Smooth muscle cell of the coronary artery (primary cell): ENCODE data around the gene SMCP. TPM values are rescaled to one million over a fixed set of nuclear protein-coding genes. Genes with fewer than 3 reads are reported as not detected.

Source experiments
- total RNA-seq: library from RNA; depleted of rRNA; stranded (reverse); fragments of >200 nt; gene quantifications from 2 replicates; pipeline ENCODE4 v1.2.3, GENCODE V29; 2014; ENCODE audit warnings: low replicate concordance

The SMCP gene, protein sequence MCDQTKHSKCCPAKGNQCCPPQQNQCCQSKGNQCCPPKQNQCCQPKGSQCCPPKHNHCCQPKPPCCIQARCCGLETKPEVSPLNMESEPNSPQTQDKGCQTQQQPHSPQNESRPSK
- 0.35 TPM in 1 of 2 replicates, not detected in the other for total RNA-seq

DNA sequence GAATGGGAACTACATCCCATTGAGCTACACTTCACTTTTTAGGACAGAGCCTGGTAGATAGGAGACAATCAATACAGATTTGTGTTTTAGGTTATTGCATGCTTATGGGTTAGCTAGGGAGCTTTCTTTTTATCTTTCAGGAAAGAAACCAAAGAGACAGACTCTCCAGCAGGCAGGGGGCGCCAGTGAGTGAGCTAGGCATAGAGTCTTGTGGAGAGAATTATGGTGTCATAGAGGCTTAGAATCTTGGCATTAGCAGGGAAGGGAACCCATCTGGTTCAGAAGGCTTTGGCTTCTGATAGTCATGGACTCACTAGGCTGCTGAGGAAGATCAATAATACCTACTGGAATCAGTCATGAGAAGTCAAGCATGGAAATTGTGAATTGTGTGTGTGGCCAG is at the start of gene SMCP:
TSS of gene SMCP (plus strand) at position 281 of the 400 bp plus-strand sequence. CDS start 6,101 bp downstream, outside the sequence.

DNA sequence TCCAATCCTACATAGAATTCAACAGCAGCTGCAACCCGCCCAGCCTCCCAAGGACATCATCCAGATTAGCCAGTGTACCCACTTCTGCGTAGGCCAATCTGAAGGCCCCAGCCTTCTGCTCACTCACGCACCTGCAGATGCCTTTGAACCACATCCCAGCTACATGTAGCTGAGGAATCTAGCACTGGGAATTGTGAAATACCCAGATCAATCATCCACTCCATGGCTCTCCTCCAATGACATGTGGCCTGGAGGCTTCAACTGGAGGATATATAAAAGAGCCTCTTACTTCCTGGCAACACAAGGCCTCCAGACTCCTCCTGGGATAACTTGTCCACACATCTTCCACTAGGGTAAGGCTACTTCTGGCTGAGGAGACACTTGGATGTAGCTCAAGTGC is 35.6 kb upstream of the SMCP start, which contains the start of gene LCE6A:
TSS of gene LCE6A (plus strand) at position 301 of the 400 bp plus-strand sequence. CDS start 665 bp downstream, outside the sequence.

DNA sequence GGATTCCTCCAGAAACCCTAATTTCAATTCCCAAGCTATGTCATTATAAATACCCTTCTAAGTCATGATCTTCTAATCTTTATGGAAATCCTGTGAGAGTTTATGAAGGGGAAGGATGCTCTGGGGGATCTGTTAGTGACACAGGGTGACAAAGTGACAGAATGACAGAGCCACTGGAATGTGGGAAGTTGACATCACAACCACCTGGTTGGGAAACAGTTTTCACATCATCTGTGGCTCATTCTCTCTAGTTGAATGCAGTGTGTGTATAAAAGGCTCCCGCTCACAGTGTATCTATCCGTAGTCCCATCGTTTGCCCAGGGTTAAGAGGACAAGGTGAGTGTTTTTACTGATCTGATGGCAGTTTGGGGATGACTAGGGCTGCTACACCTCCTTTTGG is 18.4 kb upstream of the SMCP start, which contains the start of gene LCE7A:
TSS of gene LCE7A (plus strand) at position 301 of the 400 bp plus-strand sequence. CDS start 702 bp downstream, outside the sequence.

DNA sequence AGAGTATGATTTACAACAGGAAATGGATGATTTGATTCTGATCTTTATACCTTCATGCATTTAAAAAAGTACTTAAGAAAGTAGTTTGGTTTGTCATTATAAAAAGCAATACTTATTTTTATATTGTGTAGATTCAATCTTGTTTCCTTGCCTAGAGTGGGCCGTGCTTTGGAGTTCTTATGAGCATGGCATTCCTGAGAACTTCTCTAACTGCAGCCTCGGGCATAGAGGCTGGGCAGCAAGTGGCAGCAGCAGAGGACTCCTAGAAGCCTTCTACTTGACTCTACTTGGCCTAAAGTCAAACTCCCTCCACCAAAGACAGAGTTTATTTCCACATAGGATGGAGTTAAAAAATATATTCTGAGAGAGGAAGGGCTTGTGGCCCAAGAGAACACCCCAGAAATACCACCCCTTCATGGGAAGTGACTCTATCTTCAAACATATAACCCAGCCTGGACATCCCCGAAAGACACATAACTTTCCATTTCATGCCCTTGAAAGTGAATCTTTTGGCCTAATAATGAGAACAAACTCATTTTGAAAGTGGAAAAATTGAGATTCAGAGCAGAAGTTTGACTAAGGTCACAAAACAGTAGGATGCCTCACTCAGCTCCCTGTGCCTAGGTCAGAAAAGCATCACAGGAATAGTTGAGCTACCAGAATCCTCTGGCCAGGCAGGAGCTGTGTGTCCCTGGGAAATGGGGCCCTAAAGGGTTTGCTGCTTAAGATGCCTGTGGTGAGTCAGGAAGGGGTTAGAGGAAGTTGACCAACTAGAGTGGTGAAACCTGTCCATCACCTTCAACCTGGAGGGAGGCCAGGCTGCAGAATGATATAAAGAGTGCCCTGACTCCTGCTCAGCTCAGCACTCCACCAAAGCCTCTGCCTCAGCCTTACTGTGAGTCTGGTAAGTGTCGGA is 29.8 kb downstream of the SMCP start, which contains the start of gene IVL:
TSS of gene IVL (plus strand) at position 861 of the 916 bp plus-strand sequence. CDS start 1,252 bp downstream, outside the sequence.

Other genes starting within 250 kb of the SMCP start
- gene LCE2D, start 214.9 kb upstream of the SMCP start, total RNA-seq, result not detected in 2 replicates
- gene LCE2C, start 203.0 kb upstream of the SMCP start, total RNA-seq, result not detected in 2 replicates
- not detected in 2 replicates for gene LCE2B, start 192.2 kb upstream of the SMCP start, total RNA-seq
- gene LCE2A, start 180.0 kb upstream of the SMCP start, total RNA-seq, result not detected in 2 replicates
- gene LCE4A, start 170.2 kb upstream of the SMCP start, total RNA-seq, result not detected in 2 replicates
- gene KPRP, start 120.3 kb upstream of the SMCP start, total RNA-seq, result not detected in 2 replicates
- gene LCE1F, start 103.2 kb upstream of the SMCP start, total RNA-seq, result not detected in 2 replicates
- gene LCE1E, start 92.1 kb upstream of the SMCP start, total RNA-seq, result not detected in 2 replicates
- gene LCE1D, start 81.6 kb upstream of the SMCP start, total RNA-seq, result not detected in 2 replicates
- gene LCE1C, start 71.7 kb upstream of the SMCP start, total RNA-seq, result not detected in 2 replicates
- gene LCE1B, start 66.4 kb upstream of the SMCP start, total RNA-seq, result not detected in 2 replicates
- not detected in 2 replicates for gene LCE1A, start 50.8 kb upstream of the SMCP start, total RNA-seq
- gene LCE6A, start 35.5 kb upstream of the SMCP start, total RNA-seq, result not detected in 2 replicates
- gene LCE7A, start 18.3 kb upstream of the SMCP start, total RNA-seq, result not detected in 2 replicates
- gene IVL, start 30.2 kb downstream of the SMCP start, total RNA-seq, result not detected in 2 replicates
- not detected in 2 replicates for gene SPRR5, start 68.9 kb downstream of the SMCP start, total RNA-seq
- gene SPRR4, start 92.3 kb downstream of the SMCP start, total RNA-seq, result not detected in 2 replicates
- not detected in 2 replicates for gene SPRR1A, start 105.8 kb downstream of the SMCP start, total RNA-seq
- not detected in 2 replicates for gene SPRR3, start 123.4 kb downstream of the SMCP start, total RNA-seq
- gene SPRR1B, start 152.9 kb downstream of the SMCP start, total RNA-seq, result not detected in 2 replicates
- gene SPRR2D, start 162.8 kb downstream of the SMCP start, total RNA-seq, result not detected in 2 replicates
- not detected in 2 replicates for gene SPRR2A, start 179.2 kb downstream of the SMCP start, total RNA-seq
- not detected in 2 replicates for gene SPRR2B, start 193.3 kb downstream of the SMCP start, total RNA-seq
- gene SPRR2E, start 216.2 kb downstream of the SMCP start, total RNA-seq, result not detected in 2 replicates
- gene SPRR2F, start 235.2 kb downstream of the SMCP start, total RNA-seq, result not detected in 2 replicates